ENCODE results near the gene SLC44A2.

The SLC44A2 gene

DNA sequence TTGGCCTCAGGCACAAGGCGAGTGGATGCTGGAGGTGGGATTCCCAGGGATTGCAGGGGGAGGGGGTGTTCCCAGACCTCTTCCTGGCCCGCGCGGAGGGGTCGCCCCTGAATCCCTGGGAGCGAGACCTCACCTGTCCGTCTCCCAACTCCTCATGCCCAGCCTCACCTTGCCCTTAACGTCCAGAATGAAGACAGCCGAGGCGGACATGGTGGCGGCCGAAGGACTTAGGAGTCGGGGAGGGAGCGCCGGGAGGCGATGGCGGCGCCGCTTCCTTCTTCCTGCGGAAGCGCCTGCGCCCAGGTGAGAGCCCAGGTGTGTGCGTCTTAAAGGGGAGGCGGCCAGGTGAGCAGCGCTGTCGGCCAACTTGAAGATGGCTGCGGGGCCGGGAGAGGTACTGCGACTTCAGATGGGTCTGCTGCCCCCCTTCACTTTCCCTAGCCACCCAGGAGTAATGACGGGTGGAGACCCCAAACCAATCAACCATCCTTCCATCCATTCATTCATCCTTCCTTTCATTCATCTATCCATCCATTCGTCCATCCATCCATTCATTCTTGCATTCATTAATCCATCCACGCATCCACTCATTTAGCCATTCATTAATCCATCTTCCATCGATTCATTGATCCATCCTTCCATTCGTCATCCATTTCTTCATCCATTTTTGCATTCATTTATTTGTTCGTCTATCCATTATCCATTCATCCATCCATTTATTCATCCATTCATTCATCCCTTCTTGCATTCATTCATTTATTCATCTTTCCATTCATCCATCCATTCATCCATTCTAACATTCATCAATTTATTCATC, 38.1 kb upstream of the SLC44A2 start, which contains the start of gene AP1M2:
Gene AP1M2, minus strand, starts transcription at position 291 of the 817 bp plus-strand sequence. Its CDS starts 81 bp downstream, at position 210.
- TF ChIP-seq, protein P1, sequence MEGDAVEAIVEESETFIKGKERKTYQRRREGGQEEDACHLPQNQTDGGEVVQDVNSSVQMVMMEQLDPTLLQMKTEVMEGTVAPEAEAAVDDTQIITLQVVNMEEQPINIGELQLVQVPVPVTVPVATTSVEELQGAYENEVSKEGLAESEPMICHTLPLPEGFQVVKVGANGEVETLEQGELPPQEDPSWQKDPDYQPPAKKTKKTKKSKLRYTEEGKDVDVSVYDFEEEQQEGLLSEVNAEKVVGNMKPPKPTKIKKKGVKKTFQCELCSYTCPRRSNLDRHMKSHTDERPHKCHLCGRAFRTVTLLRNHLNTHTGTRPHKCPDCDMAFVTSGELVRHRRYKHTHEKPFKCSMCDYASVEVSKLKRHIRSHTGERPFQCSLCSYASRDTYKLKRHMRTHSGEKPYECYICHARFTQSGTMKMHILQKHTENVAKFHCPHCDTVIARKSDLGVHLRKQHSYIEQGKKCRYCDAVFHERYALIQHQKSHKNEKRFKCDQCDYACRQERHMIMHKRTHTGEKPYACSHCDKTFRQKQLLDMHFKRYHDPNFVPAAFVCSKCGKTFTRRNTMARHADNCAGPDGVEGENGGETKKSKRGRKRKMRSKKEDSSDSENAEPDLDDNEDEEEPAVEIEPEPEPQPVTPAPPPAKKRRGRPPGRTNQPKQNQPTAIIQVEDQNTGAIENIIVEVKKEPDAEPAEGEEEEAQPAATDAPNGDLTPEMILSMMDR (IDR thresholded peaks at IDR 0.05; ENCODE audit: extremely low read depth, missing control alignments), result no peak
- no peak for DNase-seq (ENCODE audit: low spot score)

DNA sequence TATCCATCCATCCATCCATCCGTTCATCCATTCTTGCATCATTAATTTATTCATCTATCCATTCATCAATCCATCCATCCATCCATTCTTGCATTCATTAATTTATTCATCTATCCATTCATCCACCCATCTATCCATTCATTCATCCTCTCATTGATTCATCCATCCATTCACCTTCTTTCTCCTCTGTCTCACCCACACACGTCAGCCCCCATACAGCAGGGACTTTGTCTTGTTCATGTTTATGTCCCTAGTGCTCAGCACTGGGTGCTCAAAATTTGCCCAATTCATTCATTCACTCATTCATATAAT, 37.6 kb upstream of the SLC44A2 start:
- TF ChIP-seq, protein P1 (IDR thresholded peaks at IDR 0.05; ENCODE audit: extremely low read depth, missing control alignments), result no peak
- no peak for DNase-seq (ENCODE audit: low spot score)

DNA sequence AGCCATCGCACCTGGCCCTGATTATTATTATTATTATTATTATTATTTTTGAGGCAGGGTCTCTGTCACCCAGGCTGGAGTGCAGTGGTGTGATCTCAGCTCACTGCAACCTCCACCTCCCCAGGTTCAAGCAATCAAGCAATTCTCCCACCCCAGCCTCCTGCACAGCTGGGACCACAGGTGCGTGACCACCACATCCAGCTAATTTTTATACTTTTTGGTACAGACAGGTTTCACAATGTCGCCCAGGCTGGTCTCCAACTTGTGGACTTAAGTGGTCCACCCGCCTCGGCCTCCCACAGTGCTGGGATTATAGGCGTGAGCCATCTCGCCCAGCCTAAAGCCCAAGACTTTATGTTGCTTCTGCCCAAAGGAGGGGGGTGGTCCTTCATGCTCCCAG, 32.2 kb upstream of the SLC44A2 start:
- TF ChIP-seq, protein P1 (IDR thresholded peaks at IDR 0.05; ENCODE audit: extremely low read depth, missing control alignments), result no peak
- DNase-seq (ENCODE audit: low spot score), result no peak

DNA sequence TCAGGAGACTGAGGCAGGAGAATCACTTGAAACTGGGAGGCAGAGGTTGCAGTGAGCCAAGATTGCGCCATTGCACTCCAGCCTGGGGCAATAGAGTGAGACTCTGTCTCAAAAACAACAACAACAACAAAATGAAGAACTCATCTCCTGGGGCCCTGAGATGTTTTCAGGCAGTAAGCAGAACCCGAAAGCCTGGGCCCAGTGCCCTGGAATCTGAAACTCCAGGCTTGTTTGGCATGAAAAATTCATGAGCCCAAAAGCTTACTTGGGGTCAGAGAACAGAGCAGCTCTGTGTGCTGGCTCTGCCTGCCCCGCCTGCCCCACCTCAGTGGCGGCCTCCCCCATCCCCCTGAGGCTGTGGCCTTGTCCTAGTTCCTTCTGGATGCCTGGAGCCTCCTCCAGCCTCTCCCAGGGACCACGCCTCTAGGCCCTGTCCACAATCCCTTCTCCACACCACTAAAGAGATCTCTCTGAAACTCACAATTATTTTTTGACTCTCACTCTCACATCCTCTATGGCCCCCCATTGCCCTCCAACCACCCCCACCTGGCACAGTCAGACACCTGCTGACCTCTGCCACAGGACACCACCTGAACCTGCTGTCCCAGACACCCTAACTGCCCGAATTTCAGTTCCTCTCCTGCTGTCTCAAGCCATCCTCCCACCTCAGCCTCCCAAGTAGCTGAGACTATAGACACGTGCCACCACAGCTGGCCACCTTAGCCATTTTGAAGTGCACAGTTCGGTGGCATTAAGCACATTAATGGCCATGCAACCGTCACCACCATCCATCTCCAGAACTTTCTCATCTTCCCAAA, 31.3 kb upstream of the SLC44A2 start:
- DNase-seq (ENCODE audit: low spot score), result no peak
- TF ChIP-seq, protein P1 (IDR thresholded peaks at IDR 0.05; ENCODE audit: extremely low read depth, missing control alignments), result no peak

DNA sequence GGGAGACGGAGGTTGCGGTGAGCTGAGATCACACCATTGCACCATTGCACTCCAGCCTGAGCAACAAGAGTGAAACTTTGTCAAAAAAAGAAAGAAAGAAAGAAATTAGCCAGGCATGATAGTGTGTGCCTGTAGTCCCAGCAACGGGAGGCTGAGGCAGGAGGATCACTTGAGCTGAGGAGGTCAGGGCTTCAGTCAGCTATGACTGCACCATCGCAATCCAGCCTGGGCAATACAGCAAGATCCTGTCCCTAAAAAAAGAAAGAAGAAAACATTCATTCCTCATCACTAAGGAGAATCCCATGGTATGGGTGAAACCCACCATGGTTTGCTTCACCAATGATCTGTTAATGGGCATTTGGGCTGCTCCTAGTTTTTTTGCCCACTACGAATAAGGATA, 25.2 kb upstream of the SLC44A2 start:
- no peak for DNase-seq (ENCODE audit: low spot score)
- TF ChIP-seq, protein P1 (IDR thresholded peaks at IDR 0.05; ENCODE audit: extremely low read depth, missing control alignments), result no peak

DNA sequence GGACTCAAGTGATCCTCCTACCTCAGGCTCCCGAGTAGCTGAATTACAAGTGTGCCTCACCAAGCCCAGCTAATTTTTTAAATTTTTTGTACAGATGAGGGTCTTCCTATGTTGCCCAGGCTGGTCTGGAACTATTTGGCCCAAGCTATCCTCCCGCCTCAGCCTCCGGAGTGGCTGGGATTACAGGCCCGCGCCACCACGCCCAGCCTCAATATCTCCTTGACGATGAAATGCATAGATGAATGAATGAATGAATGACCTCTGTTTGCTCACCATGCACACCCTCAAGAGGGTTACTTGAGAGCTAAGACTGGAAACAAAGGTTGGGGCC, 23.4 kb upstream of the SLC44A2 start:
- TF ChIP-seq, protein P1 (IDR thresholded peaks at IDR 0.05; ENCODE audit: extremely low read depth, missing control alignments), result no peak
- DNase-seq (ENCODE audit: low spot score), result no peak
